Lower lobe of right lung (tissue), 2 donors: ENCODE measurements around the gene ASTN2. TPM values are rescaled to one million over a fixed set of nuclear protein-coding genes. Genes with fewer than 3 reads are reported as not detected.

ENCODE experiments used
- ATAC-seq, 2 donors: fragments of 200-7000 bp; cut with Tn5 transposase; one replicate each; pipeline ENCODE4 v1.9.1; 2020 to 2022; ENCODE audit warnings: mild to moderate bottlenecking in 2 of 2, moderate library complexity in 2 of 2
- DNase-seq: peaks from one replicate; pipeline ENCODE4 v3.0.0-alpha.2; 2020
- H3K27ac ChIP-seq: fragments of 200-600 bp; one replicate; pipeline ENCODE4 v1.8.0; 2022
- H3K27me3 ChIP-seq: fragments of 200-600 bp; one replicate; pipeline ENCODE4 v1.8.0; 2022; ENCODE audit warnings: low read depth
- H3K36me3 ChIP-seq: fragments of 200-600 bp; one replicate; pipeline ENCODE4 v1.8.0; 2022; ENCODE audit warnings: mild to moderate bottlenecking
- H3K4me1 ChIP-seq: fragments of 200-600 bp; one replicate; pipeline ENCODE4 v1.8.0; 2022
- H3K4me3 ChIP-seq: fragments of 200-600 bp; one replicate; pipeline ENCODE4 v1.8.0; 2022; ENCODE audit warnings: mild to moderate bottlenecking
- H3K9me3 ChIP-seq: fragments of 200-600 bp; one replicate; pipeline ENCODE4 v1.8.0; 2022
- CTCF ChIP-seq: fragments of 200-600 bp; IDR thresholded peaks from one replicate; pipeline ENCODE4 v1.8.0; 2022; ENCODE audit warnings: antibody characterized with exemption, mild to moderate bottlenecking
- intact Hi-C: fragments of 100-400 bp; cut with DNase I; formaldehyde crosslinking; loops from one replicate; pipeline ENCODE4 v1.11.0; 2022
- total RNA-seq: library from RNA; stranded (reverse); fragmentation: NEBNext Ultra II Directional; extraction: Animal tissue kit (Norgen Biotek cat#: 25700); gene quantifications from one replicate; pipeline ENCODE4 v1.2.1, GENCODE V29; 2021
- donor health status: DM: no; HTN: yes; CAD: no; lungs with severe emphysema.

Gene ASTN2
- total RNA-seq, 1 donor from 2014 or later, result 4.3 TPM

- Histone ChIP-seq H3K9me3 (no peaks in the 10 kb centered on the region), H3K4me3 (no peak overlapping the region), H3K27me3 (no peaks in the 10 kb centered on the region), H3K4me1 (peaks cover 7% of the 10 kb centered on the region), H3K27ac (no peak overlapping the region), H3K36me3 (no peaks in the 10 kb centered on the region)
- ATAC-seq (no peak), DNase-seq (no peak)
- no peak for TF ChIP-seq CTCF
- intact Hi-C loops, result no loop called here
Observed at GRCh38 chr9:116475201-116475600, 939.7 kb downstream of the ASTN2 start.

- Histone ChIP-seq H3K4me1 (no peaks in the 10 kb centered on the region), H3K27ac (peak overlapping the region; percentile 26), H3K36me3 (no peaks in the 10 kb centered on the region), H3K4me3 (no peak overlapping the region), H3K27me3 (no peaks in the 10 kb centered on the region), H3K9me3 (no peaks in the 10 kb centered on the region)
- DNase-seq (no peak), ATAC-seq (no peak)
- no peak for TF ChIP-seq CTCF
- intact Hi-C loops, result no loop called here
Observed at GRCh38 chr9:116471944-116472506, 942.8 kb downstream of the ASTN2 start.

GRCh38 chr9:116471093-116471906 lies 943.6 kb downstream of the ASTN2 start:
- intact Hi-C loops, result no loop called here
- peak in 1 of 2 donors; percentile 12 for ATAC-seq
- Histone ChIP-seq H3K27me3 (no peaks in the 10 kb centered on the region), H3K4me1 (no peaks in the 10 kb centered on the region), H3K9me3 (no peaks in the 10 kb centered on the region), H3K4me3 (no peak overlapping the region), H3K36me3 (no peaks in the 10 kb centered on the region), H3K27ac (peak overlapping the region; percentile 26)
- no peak for DNase-seq
- TF ChIP-seq CTCF, result no peak

- Histone ChIP-seq H3K27me3 (no peaks in the 10 kb centered on the region), H3K27ac (no peak overlapping the region), H3K4me3 (no peak overlapping the region), H3K4me1 (no peaks in the 10 kb centered on the region), H3K36me3 (no peaks in the 10 kb centered on the region), H3K9me3 (no peaks in the 10 kb centered on the region)
- intact Hi-C loops, result no loop called here
- ATAC-seq (no peak), DNase-seq (no peak)
- TF ChIP-seq CTCF, result no peak
Observed at GRCh38 chr9:116468793-116469527, 945.9 kb downstream of the ASTN2 start.

- DNase-seq, result no peak
- Histone ChIP-seq H3K4me3 (no peak overlapping the region), H3K9me3 (no peaks in the 10 kb centered on the region), H3K27me3 (no peaks in the 10 kb centered on the region), H3K27ac (no peak overlapping the region), H3K36me3 (no peaks in the 10 kb centered on the region), H3K4me1 (no peaks in the 10 kb centered on the region)
- TF ChIP-seq CTCF, result no peak
- intact Hi-C loops, result no loop called here
- no peak for ATAC-seq
Observed at GRCh38 chr9:116468369-116468768, 946.5 kb downstream of the ASTN2 start.
